Lung (tissue), 12 donors: ENCODE measurements around the gene IL3RA. TPM values are rescaled to one million over a fixed set of nuclear protein-coding genes. Genes with fewer than 3 reads are reported as not detected.

Experiments
- ATAC-seq: fragments of 200-7000 bp; cut with Tn5 transposase; one replicate; pipeline ENCODE4 v1.9.1; 2020; ENCODE audit warnings: moderate number of reproducible peaks; ENCODE audit not compliant: insufficient read depth, low FRiP score
- DNase-seq, 3 donors: peaks; one replicate each; pipeline ENCODE4 v3.0.0-alpha.2; 2013 to 2017
- H3K27ac ChIP-seq, 2 donors: one replicate each; pipeline ENCODE4 v1.5.1; 2013; ENCODE audit warnings: mild to moderate bottlenecking in 2 of 2, moderate library complexity in 2 of 2, control low read depth in 1 of 2, inconsistent platforms in 1 of 2, low read depth in 1 of 2, low read length in 1 of 2
- H3K27me3 ChIP-seq, 3 donors: one replicate each; pipeline ENCODE4 v1.5.1; 2013; ENCODE audit warnings: low read length in 2 of 3; ENCODE audit not compliant: control insufficient read depth in 3 of 3, insufficient read depth in 3 of 3
- H3K36me3 ChIP-seq, 4 donors: one replicate each; pipeline ENCODE4 v1.5.1; 2013; ENCODE audit warnings: low read length in 4 of 4, mild to moderate bottlenecking in 1 of 4, moderate library complexity in 1 of 4; ENCODE audit not compliant: control insufficient read depth in 4 of 4, insufficient read depth in 4 of 4
- H3K4me1 ChIP-seq, 5 donors: one replicate each; pipeline ENCODE4 v1.5.1; 2013; ENCODE audit warnings: low read length in 5 of 5, mild to moderate bottlenecking in 2 of 5, moderate library complexity in 1 of 5; ENCODE audit not compliant: control insufficient read depth in 5 of 5, insufficient read depth in 5 of 5
- H3K4me3 ChIP-seq: one replicate; pipeline ENCODE4 v1.5.1; 2013; ENCODE audit warnings: mild to moderate bottlenecking, control low read depth, moderate library complexity
- H3K9ac ChIP-seq, 2 donors: one replicate each; pipeline ENCODE4 v1.5.1; 2013; ENCODE audit warnings: low read length in 2 of 2, control low read depth in 1 of 2; ENCODE audit not compliant: insufficient read depth in 1 of 2
- H3K9me3 ChIP-seq, 4 donors: one replicate each; pipeline ENCODE4 v1.5.1; 2013; ENCODE audit warnings: low read length in 3 of 4, mild to moderate bottlenecking in 1 of 4, moderate library complexity in 1 of 4; ENCODE audit not compliant: control insufficient read depth in 4 of 4, insufficient read depth in 3 of 4
- WGBS, 2 donors: extraction: QIAGEN DNeasy Blood & Tissue Kit; methylation state at CpG; one replicate each; pipeline ENCODE4 v1.1.7; 2013; 5-methylcytosine and 5-hydroxymethylcytosine counted together
- polyA plus RNA-seq, 2 donors: library from polyadenylated mRNA; stranded (reverse); fragments of 200-250 nt; gene quantifications; one replicate each; pipeline ENCODE4 v1.2.1, GENCODE V29; 2013
- total RNA-seq, 2 donors: library from RNA; depleted of rRNA in 1 of 2; stranded (reverse); fragments of >200 nt in 1 of 2; gene quantifications; one replicate each; pipeline ENCODE4 v1.2.1, GENCODE V29; 2014 to 2021
- TF ChIP-seq, protein P1 (sequence below): IDR thresholded peaks from 2 replicates; pipeline ENCODE4 v1.5.1; 2012; ENCODE audit warnings: mild to moderate bottlenecking; ENCODE audit errors: control extremely low read depth, extremely low read depth
- donor health status: control.
- donor health status: control.
- donor health status: Bipolar disorder and iron deficiency.
- donor health status: healthy.
- donor health status: DM: yes; HTN: yes; CAD: no.

The IL3RA gene
- total and polyA plus RNA-seq, 4 donors, result 19.2 to 52.2 (median 20.5) TPM

DNA sequence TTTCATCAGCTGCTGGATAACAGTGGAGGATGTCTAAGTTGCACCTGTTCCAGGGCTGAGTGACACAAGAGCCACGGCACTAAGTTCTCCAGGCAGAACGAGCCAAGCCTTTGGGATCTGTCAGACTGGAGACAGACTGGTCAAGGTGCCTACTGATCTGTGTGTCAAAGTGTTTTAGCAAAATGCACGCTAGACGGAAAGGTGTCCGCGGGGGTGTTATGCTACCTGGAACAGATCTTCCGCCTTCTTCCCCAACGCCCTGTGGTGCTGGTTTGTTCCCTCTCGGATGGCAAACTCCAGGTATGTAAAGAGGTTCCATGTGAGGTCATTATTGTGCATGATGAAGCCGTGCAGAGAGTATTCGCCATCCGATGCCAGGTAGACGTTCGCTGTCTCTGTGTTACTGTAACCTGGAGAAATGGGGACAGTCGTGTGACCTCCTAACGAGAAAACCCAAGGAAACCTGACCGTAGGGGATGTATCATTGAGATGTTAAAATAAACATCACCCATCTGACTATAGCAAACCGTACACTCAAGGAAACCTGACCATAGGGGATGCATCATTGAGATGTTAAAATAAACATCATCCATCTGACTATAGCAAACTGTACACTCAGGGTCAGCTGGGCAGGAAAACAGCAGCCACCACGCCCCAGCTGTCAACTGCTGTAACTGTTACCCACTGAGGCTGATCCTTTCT, 85.0 kb downstream of the IL3RA start:
- Histone ChIP-seq H3K27ac (no peak overlapping the region), H3K4me1 (no peaks in the 10 kb centered on the region), H3K9me3 (peaks cover 0 to 17% (median 12%) of the 10 kb centered on the region in 4 donors), H3K36me3 (peaks cover 8 to 63% (median 41%) of the 10 kb centered on the region in 4 donors), H3K27me3 (no peaks in the 10 kb centered on the region), H3K4me3 (no peak overlapping the region), H3K9ac (no peak overlapping the region)
- ATAC-seq (no peak), DNase-seq (no peak)
- 97 to 98% methylated on average over 19 of the region's 19 CpGs for WGBS, 2 donors
- TF ChIP-seq, protein P1, sequence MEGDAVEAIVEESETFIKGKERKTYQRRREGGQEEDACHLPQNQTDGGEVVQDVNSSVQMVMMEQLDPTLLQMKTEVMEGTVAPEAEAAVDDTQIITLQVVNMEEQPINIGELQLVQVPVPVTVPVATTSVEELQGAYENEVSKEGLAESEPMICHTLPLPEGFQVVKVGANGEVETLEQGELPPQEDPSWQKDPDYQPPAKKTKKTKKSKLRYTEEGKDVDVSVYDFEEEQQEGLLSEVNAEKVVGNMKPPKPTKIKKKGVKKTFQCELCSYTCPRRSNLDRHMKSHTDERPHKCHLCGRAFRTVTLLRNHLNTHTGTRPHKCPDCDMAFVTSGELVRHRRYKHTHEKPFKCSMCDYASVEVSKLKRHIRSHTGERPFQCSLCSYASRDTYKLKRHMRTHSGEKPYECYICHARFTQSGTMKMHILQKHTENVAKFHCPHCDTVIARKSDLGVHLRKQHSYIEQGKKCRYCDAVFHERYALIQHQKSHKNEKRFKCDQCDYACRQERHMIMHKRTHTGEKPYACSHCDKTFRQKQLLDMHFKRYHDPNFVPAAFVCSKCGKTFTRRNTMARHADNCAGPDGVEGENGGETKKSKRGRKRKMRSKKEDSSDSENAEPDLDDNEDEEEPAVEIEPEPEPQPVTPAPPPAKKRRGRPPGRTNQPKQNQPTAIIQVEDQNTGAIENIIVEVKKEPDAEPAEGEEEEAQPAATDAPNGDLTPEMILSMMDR, result no peak

DNA sequence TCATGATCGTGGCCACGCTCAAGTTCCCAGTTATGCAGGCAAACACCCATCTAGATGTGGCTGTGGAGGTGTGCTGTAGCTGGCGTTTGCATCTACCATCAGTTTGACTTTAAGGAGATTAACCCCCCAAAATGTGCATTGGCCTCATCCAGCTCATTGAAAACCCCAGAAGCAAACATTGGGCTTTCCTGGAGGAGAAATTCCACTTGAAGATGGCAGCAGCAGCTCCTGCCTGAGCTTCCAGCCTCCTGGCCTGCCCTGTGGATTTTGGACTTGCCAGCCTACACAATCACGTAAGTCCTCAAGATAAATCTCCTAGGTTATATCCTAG, 85.5 kb downstream of the IL3RA start:
- Histone ChIP-seq H3K4me3 (no peak overlapping the region), H3K4me1 (no peaks in the 10 kb centered on the region), H3K27ac (no peak overlapping the region), H3K9ac (no peak overlapping the region), H3K36me3 (peaks cover 10 to 60% (median 36%) of the 10 kb centered on the region in 4 donors), H3K27me3 (no peaks in the 10 kb centered on the region), H3K9me3 (peaks cover 0 to 17% (median 10%) of the 10 kb centered on the region in 4 donors)
- ATAC-seq, result no peak
- no peak for DNase-seq
- 98 to 100% methylated on average over 4 of the region's 4 CpGs for WGBS, 2 donors
- TF ChIP-seq, protein P1, result no peak

DNA sequence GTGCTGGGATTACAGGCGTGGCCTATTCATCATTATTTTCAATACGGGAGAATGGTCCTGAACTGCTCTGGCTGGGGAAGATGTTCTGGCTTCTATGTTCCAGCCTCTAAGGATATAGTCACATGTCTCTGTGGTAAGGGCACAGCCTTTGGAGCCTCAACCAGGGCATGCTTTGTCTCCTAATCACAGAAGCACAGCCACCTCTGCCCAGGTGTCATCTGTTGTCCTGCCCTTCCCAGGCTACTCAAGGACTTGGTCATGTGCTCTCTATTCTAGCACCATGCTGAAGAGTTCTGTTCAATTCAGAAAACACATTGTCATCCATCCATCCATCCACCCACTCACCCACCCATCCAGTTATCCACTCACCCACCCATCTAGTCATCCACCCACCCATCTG, 86.6 kb downstream of the IL3RA start:
- no peaks in the 10 kb centered on the region for H3K4me1 ChIP-seq
- H3K9ac ChIP-seq, result no peak overlapping the region
- DNase-seq (no peak), ATAC-seq (no peak)
- H3K9me3 ChIP-seq, result peaks cover 0 to 17% (median 9%) of the 10 kb centered on the region in 4 donors
- H3K36me3 ChIP-seq, result peaks cover 15 to 61% (median 37%) of the 10 kb centered on the region in 4 donors
- no peaks in the 10 kb centered on the region for H3K27me3 ChIP-seq
- WGBS, 2 donors, result 50 to 83% methylated on average over 2 of the region's 2 CpGs
- no peak overlapping the region for H3K27ac ChIP-seq
- H3K4me3 ChIP-seq, result no peak overlapping the region
- TF ChIP-seq, protein P1, result no peak
